GM19239 (cell line): ENCODE data around the gene CAND2.

Source experiments
- DNase-seq: peaks from one replicate; pipeline ENCODE4 v3.0.0; 2011; ENCODE audit warnings: low spot score; ENCODE audit not compliant: insufficient read length
- FAIRE-seq: peaks from 2 replicates; lab custom pipeline; 2011; peaks lifted over from hg19 to GRCh38; lab: Jason Lieb, UNC

CAND2 gene

GRCh38 chr3:12796171-12797123, at the start of gene CAND2:
CAND2 (plus strand) TSS chr3:12796680; CDS start chr3:12796721, 41 bp downstream.
- no peak for DNase-seq
- no peak for FAIRE-seq

- DNase-seq (no peak), FAIRE-seq (no peak)
Measured at GRCh38 chr3:12748477-12748876, 48.0 kb upstream of the CAND2 start.

GRCh38 chr3:12750223-12750622, 46.3 kb upstream of the CAND2 start:
- DNase-seq (no peak), FAIRE-seq (no peak)

GRCh38 chr3:12750658-12751071, 45.8 kb upstream of the CAND2 start:
- DNase-seq: no peak
- peak; percentile 14 for FAIRE-seq

- FAIRE-seq (no peak), DNase-seq (no peak)
Measured at GRCh38 chr3:12751571-12751970, 44.9 kb upstream of the CAND2 start.

GRCh38 chr3:12752102-12752501, 44.4 kb upstream of the CAND2 start:
- no peak for FAIRE-seq
- DNase-seq: no peak

- no peak for DNase-seq
- no peak for FAIRE-seq
Measured at GRCh38 chr3:12752809-12753208, 43.7 kb upstream of the CAND2 start.

- FAIRE-seq (no peak), DNase-seq (no peak)
Measured at GRCh38 chr3:12753275-12754028, 43.0 kb upstream of the CAND2 start.

GRCh38 chr3:12754313-12754712, 42.2 kb upstream of the CAND2 start:
- no peak for FAIRE-seq

GRCh38 chr3:12755754-12756153, 40.7 kb upstream of the CAND2 start:
- FAIRE-seq (no peak), DNase-seq (no peak)

More at GRCh38 chr3:12754313-12754712, 42.2 kb upstream of the CAND2 start:
- DNase-seq: no peak

- no peak for DNase-seq
- no peak for FAIRE-seq
Measured at GRCh38 chr3:12756175-12756574, 40.3 kb upstream of the CAND2 start.

- FAIRE-seq (no peak), DNase-seq (no peak)
Measured at GRCh38 chr3:12756635-12757034, 39.8 kb upstream of the CAND2 start.

GRCh38 chr3:12758025-12758781, 38.3 kb upstream of the CAND2 start:
- FAIRE-seq (no peak), DNase-seq (peak; percentile 42)

- no peak for DNase-seq
- FAIRE-seq: no peak
Measured at GRCh38 chr3:12759097-12759679, 37.3 kb upstream of the CAND2 start, which contains the start of gene TMEM40. TMEM40 (minus strand) TSS chr3:12759259; CDS start chr3:12749832, 9,427 bp downstream.

- FAIRE-seq: no peak
- no peak for DNase-seq
Measured at GRCh38 chr3:12759693-12760565, 36.6 kb upstream of the CAND2 start.

- DNase-seq: no peak
- FAIRE-seq: no peak
Measured at GRCh38 chr3:12764171-12764776, 32.2 kb upstream of the CAND2 start.

GRCh38 chr3:12766541-12766940, 29.9 kb upstream of the CAND2 start:
- no peak for FAIRE-seq
- DNase-seq: no peak
